SK-N-SH treated with all-trans-retinoic acid at 6 μM for 48 hours (cell line): ENCODE results near the gene KNDC1.

Source experiments
- ARNTL ChIP-seq: fragments of 450-650 bp; formaldehyde crosslinking; IDR thresholded peaks from 2 replicates; pipeline ENCODE4 v1.5.0; 2020; ENCODE audit warnings: low read depth, mild to moderate bottlenecking, moderate library complexity, borderline replicate concordance
- TCF4 ChIP-seq: fragments of 250-450 bp; sonication (Bioruptor Pico); IDR thresholded peaks from 2 replicates; pipeline ENCODE4 v1.8.0; 2021; ENCODE audit warnings: mild to moderate bottlenecking, moderate library complexity, borderline replicate concordance
- ZFP30 ChIP-seq: fragments of 450-650 bp; formaldehyde crosslinking; IDR thresholded peaks from 2 replicates; pipeline ENCODE4 v1.5.0; 2022; ENCODE audit warnings: mild to moderate bottlenecking, moderate library complexity

DNA sequence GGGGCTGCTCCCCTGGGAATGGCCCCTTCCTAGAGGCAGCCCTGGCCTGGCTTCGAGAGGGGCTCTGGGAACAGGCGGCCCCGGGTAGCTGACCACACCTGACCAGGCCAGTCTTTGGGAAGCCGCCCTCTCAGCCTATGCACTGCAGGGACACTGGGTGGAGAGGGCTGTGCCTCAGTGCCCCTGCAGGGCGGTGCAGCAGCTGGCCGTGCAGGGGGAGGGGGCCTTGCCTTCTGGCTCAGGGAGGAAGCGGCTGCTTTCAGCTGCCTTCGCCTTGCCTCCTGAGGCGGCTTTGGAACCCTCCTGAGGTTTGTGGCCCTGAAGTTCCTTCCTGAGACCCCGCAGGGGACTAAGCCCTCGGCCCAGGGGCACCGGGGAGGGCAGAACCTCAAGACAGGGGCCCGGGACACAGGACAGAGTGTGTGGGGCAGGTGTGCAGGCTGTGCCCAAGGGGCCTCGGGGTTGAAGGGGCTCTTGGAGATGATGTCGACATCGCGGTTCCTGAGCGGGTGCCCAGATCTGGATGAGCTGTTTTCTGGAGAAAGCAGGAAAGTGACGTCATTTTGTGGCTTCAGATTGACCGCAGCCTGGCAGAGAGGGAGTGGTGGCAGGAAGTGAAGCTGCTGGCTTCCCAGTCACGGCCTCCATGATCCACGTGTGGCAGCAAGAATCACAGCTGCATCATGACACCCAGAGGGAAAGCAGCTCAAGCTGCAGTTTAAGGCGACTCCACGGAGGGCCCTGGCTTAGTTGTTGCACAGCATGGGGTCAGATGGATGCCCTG, 99.0 kb downstream of the KNDC1 start:
- no peak for TF ChIP-seq ZFP30 (CRISPR knock-in tag)
- no peak for TF ChIP-seq TCF4 (CRISPR knock-in tag)
- no peak for TF ChIP-seq ARNTL (CRISPR knock-in tag)
